GM18907 (cell line): Measurements from ENCODE around the gene RPL18.
A peak's percentile ranks its signal among the peaks of the same experiment; 100 is the strongest.
"Not testable (repeated sequence)": the region's sequence is repeated elsewhere in the genome, so short reads cannot be mapped to it uniquely, and the experiment has no call there.

Experiments used
- ATAC-seq: cut with Tn5 transposase; IDR thresholded peaks from one replicate; pipeline ENCODE4 v1.9.1; 2021; ENCODE audit warnings: mild to moderate bottlenecking, moderate library complexity; ENCODE audit not compliant: unreplicated experiment

RPL18 gene

GRCh38 chr19:48644839-48645619, 26.1 kb upstream of the RPL18 start:
- ATAC-seq: peak; percentile 51

- no peak for ATAC-seq
Measured at GRCh38 chr19:48644355-48644754, 25.4 kb upstream of the RPL18 start.

GRCh38 chr19:48642862-48643261, 23.9 kb upstream of the RPL18 start:
- no peak for ATAC-seq

- no peak for ATAC-seq
Measured at GRCh38 chr19:48641850-48642249, 22.9 kb upstream of the RPL18 start.

GRCh38 chr19:48639483-48640375, 20.8 kb upstream of the RPL18 start:
- ATAC-seq: no peak

- ATAC-seq: no peak
Measured at GRCh38 chr19:48638831-48639381, 19.9 kb upstream of the RPL18 start.

GRCh38 chr19:48637948-48638830, 19.2 kb upstream of the RPL18 start:
- ATAC-seq: peak; percentile 23

GRCh38 chr19:48637449-48637947, 18.5 kb upstream of the RPL18 start:
- peak; percentile 61 for ATAC-seq

- no peak for ATAC-seq
Measured at GRCh38 chr19:48636859-48637448, 18.0 kb upstream of the RPL18 start, which contains the start of gene DBP. Gene DBP, minus strand, starts transcription at chr19:48637379. Its CDS starts 385 bp downstream, at chr19:48636994.

GRCh38 chr19:48635966-48636858, 17.2 kb upstream of the RPL18 start:
- no peak for ATAC-seq

- peak; percentile 19 for ATAC-seq
Measured at GRCh38 chr19:48635263-48635965, 16.4 kb upstream of the RPL18 start.

GRCh38 chr19:48634424-48635262, 15.7 kb upstream of the RPL18 start:
- peak; percentile 32 for ATAC-seq

GRCh38 chr19:48634036-48634342, 15.0 kb upstream of the RPL18 start:
- ATAC-seq: no peak

GRCh38 chr19:48633148-48634035, 14.4 kb upstream of the RPL18 start:
- no peak for ATAC-seq

GRCh38 chr19:48632692-48633147, 13.7 kb upstream of the RPL18 start:
- no peak for ATAC-seq

GRCh38 chr19:48632286-48632685, 13.3 kb upstream of the RPL18 start:
- ATAC-seq: not testable (repeated sequence)
